Left lung (tissue), 10 donors: ENCODE results near the gene PSEN1. TPM values are rescaled to one million over a fixed set of nuclear protein-coding genes. Genes with fewer than 3 reads are reported as not detected.

Experiments
- ATAC-seq: fragments of 200-7000 bp; cut with Tn5 transposase; one replicate; pipeline ENCODE4 v1.9.1; 2020; ENCODE audit warnings: moderate library complexity
- DNase-seq, 4 donors: peaks; one replicate each; pipeline ENCODE4 v3.0.0-alpha.2; 2013 to 2020
- H3K27ac ChIP-seq, 2 donors: fragments of 200-600 bp; sonication (generic) in 1 of 2; one replicate each; pipeline versions ENCODE4 v1.5.0 to v1.8.0; 2020 to 2021
- H3K27me3 ChIP-seq, 2 donors: fragments of 200-600 bp; sonication (generic) in 1 of 2; one replicate each; pipeline versions ENCODE4 v1.5.0 to v1.8.0; 2020 to 2021
- H3K36me3 ChIP-seq, 2 donors: fragments of 200-600 bp; sonication (generic) in 1 of 2; one replicate each; pipeline versions ENCODE4 v1.5.0 to v1.8.0; 2020 to 2021
- H3K4me1 ChIP-seq, 2 donors: fragments of 200-600 bp; one replicate each; pipeline ENCODE4 v1.8.0; 2021
- H3K4me3 ChIP-seq, 2 donors: fragments of 200-600 bp; sonication (generic) in 1 of 2; one replicate each; pipeline versions ENCODE4 v1.5.0 to v1.8.0; 2020 to 2021; ENCODE audit warnings: mild to moderate bottlenecking in 1 of 2
- H3K9me3 ChIP-seq, 2 donors: fragments of 200-600 bp; sonication (generic) in 1 of 2; one replicate each; pipeline versions ENCODE4 v1.5.0 to v1.8.0; 2020 to 2021
- intact Hi-C, 2 donors: fragments of 100-400 bp; cut with DNase I; formaldehyde crosslinking; loops; one replicate each; pipeline versions ENCODE4 v1.11.2 to v1.14.2; 2022
- polyA plus RNA-seq, 6 donors: library from polyadenylated mRNA; unstranded; fragments of 120-200 nt; gene quantifications; one replicate each; pipeline ENCODE4 v1.2.1, GENCODE V29; 2013; ENCODE audit not compliant: insufficient read length in 6 of 6
- total RNA-seq, 2 donors: library from RNA; stranded (reverse); fragmentation: NEBNext Ultra II Directional; extraction: Animal tissue kit (Norgen Biotek cat#: 25700); gene quantifications; one replicate each; pipeline ENCODE4 v1.2.1, GENCODE V29; 2021
- TF ChIP-seq, protein P1 (sequence below), 2 donors: fragments of 200-600 bp; sonication (generic) in 1 of 2; IDR thresholded peaks; one replicate each; pipeline versions ENCODE4 v1.5.0 to v1.8.0; 2021; ENCODE audit warnings: antibody characterized with exemption in 2 of 2
- donor health status: DM: no; HTN: yes; CAD: no.
- donor health status: DM: no; HTN: no; CAD: no.

The PSEN1 gene
- total and polyA plus RNA-seq, 8 donors, result 50.1 to 67.8 (median 54.3) TPM

- ATAC-seq, result no peak
- intact Hi-C loops, result no loop called here
- Histone ChIP-seq H3K4me1 (no peaks in the 10 kb centered on the region), H3K27me3 (no peaks in the 10 kb centered on the region), H3K36me3 (peaks cover 3 to 98% of the 10 kb centered on the region in 2 donors), H3K9me3 (no peaks in the 10 kb centered on the region), H3K4me3 (no peak overlapping the region), H3K27ac (no peak overlapping the region)
- no peak for DNase-seq
- TF ChIP-seq, protein P1, sequence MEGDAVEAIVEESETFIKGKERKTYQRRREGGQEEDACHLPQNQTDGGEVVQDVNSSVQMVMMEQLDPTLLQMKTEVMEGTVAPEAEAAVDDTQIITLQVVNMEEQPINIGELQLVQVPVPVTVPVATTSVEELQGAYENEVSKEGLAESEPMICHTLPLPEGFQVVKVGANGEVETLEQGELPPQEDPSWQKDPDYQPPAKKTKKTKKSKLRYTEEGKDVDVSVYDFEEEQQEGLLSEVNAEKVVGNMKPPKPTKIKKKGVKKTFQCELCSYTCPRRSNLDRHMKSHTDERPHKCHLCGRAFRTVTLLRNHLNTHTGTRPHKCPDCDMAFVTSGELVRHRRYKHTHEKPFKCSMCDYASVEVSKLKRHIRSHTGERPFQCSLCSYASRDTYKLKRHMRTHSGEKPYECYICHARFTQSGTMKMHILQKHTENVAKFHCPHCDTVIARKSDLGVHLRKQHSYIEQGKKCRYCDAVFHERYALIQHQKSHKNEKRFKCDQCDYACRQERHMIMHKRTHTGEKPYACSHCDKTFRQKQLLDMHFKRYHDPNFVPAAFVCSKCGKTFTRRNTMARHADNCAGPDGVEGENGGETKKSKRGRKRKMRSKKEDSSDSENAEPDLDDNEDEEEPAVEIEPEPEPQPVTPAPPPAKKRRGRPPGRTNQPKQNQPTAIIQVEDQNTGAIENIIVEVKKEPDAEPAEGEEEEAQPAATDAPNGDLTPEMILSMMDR (IDR thresholded peaks at IDR 0.05), result no peak
These were observed 72.1 kb downstream of the PSEN1 start for GRCh38 chr14:73208390-73208789.

DNA sequence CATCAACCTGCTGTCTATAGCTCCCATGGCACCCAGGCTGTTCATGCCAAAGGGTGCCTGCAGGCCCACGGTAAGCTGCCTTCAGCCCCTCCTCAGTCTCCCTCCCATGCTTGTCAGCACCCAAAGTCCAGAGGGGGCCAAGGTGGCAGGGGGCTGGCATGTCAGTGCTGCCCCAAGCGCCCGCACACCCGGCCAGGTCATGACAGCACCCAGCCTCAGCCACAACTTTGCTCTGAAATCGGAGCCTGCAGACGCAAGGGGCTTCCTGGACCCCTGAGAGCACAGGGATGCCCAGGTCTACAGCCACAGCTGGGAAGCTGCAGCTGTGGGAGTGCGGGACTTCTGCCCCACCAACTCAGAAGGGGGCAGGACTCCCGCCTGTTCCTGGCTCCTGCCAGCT is 72.5 kb downstream of the PSEN1 start:
- Histone ChIP-seq H3K36me3 (peaks cover 3 to 98% of the 10 kb centered on the region in 2 donors), H3K4me1 (no peaks in the 10 kb centered on the region), H3K4me3 (no peak overlapping the region), H3K9me3 (no peaks in the 10 kb centered on the region), H3K27me3 (no peaks in the 10 kb centered on the region), H3K27ac (no peak overlapping the region)
- DNase-seq (no peak), ATAC-seq (no peak)
- intact Hi-C loops, result no loop called here
- TF ChIP-seq, protein P1 (IDR thresholded peaks at IDR 0.05), result no peak

GRCh38 chr14:73209953-73210352 is 73.6 kb downstream of the PSEN1 start:
- intact Hi-C loops, result no loop called here
- Histone ChIP-seq H3K36me3 (peaks cover 3 to 98% of the 10 kb centered on the region in 2 donors), H3K4me1 (no peaks in the 10 kb centered on the region), H3K27ac (no peak overlapping the region), H3K27me3 (no peaks in the 10 kb centered on the region), H3K9me3 (no peaks in the 10 kb centered on the region), H3K4me3 (no peak overlapping the region)
- ATAC-seq (no peak), DNase-seq (no peak)
- TF ChIP-seq, protein P1 (IDR thresholded peaks at IDR 0.05), result no peak

DNA sequence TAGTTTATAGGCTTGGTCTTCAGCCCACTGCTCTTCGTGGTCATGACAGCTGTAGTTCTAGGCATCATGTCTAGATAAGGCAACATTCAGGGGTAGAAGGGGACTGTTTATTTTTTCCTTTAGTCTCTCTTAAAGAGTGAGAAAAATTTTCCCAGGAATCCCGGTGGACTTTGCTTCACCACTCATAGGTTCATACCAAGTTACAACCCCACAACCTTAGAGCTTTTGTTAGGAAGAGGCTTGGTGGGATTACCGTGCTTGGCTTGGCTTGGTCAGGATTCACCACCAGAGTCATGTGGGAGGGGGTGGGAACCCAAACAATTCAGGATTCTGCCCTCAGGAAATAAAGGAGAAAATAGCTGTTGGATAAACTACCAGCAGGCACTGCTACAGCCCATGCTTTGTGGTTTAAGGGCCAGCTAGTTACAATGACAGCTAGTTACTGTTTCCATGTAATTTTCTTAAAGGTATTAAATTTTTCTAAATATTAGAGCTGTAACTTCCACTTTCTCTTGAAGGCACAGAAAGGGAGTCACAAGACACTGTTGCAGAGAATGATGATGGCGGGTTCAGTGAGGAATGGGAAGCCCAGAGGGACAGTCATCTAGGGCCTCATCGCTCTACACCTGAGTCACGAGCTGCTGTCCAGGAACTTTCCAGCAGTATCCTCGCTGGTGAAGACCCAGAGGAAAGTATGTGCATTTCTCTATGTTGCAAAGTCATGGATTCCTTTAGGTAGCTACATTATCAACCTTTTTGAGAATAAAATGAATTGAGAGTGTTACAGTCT is 75.1 kb downstream of the PSEN1 start:
- H3K36me3 ChIP-seq, result peaks cover 3 to 98% of the 10 kb centered on the region in 2 donors
- H3K4me1 ChIP-seq, result no peaks in the 10 kb centered on the region
- intact Hi-C loops, result no loop called here

DNA sequence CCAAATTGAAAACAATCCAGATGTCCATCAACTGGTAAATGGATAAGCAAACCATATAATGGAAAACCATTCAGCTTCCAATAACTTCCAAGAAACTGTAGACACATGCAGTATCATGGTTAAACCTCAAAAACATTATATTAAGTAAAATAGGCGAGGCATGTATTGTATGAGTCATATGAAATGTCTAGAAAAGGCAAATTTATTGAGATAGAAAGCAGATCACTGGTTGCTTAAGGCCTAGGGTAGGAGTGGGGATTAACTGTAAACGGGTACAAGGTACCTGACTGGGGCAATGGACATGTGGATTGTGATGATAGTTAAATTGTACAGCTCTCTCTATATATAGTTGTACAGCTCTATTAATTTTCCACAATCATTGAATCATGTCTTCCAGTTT is 79.7 kb downstream of the PSEN1 start:
- intact Hi-C loops, result no loop called here
- H3K36me3 ChIP-seq, result peaks cover 0 to 98% of the 10 kb centered on the region in 2 donors
- DNase-seq (no peak), ATAC-seq (no peak)
- no peaks in the 10 kb centered on the region for H3K4me1 ChIP-seq
- no peaks in the 10 kb centered on the region for H3K27me3 ChIP-seq
- H3K4me3 ChIP-seq, result no peak overlapping the region
- no peaks in the 10 kb centered on the region for H3K9me3 ChIP-seq
- TF ChIP-seq, protein P1 (IDR thresholded peaks at IDR 0.05), result no peak
- no peak overlapping the region for H3K27ac ChIP-seq

More for the DNA sequence above, 75.1 kb downstream of the PSEN1 start:
- Histone ChIP-seq H3K4me3 (no peak overlapping the region), H3K27me3 (no peaks in the 10 kb centered on the region), H3K27ac (no peak overlapping the region), H3K9me3 (no peaks in the 10 kb centered on the region)
- ATAC-seq (no peak), DNase-seq (no peak)
- TF ChIP-seq, protein P1 (IDR thresholded peaks at IDR 0.05), result no peak
